ENCODE data around the gene UGGT2.
"Not testable (repeated sequence)": the region's sequence is repeated elsewhere in the genome, so short reads cannot be mapped to it uniquely, and the experiment has no call there.

The UGGT2 gene

DNA sequence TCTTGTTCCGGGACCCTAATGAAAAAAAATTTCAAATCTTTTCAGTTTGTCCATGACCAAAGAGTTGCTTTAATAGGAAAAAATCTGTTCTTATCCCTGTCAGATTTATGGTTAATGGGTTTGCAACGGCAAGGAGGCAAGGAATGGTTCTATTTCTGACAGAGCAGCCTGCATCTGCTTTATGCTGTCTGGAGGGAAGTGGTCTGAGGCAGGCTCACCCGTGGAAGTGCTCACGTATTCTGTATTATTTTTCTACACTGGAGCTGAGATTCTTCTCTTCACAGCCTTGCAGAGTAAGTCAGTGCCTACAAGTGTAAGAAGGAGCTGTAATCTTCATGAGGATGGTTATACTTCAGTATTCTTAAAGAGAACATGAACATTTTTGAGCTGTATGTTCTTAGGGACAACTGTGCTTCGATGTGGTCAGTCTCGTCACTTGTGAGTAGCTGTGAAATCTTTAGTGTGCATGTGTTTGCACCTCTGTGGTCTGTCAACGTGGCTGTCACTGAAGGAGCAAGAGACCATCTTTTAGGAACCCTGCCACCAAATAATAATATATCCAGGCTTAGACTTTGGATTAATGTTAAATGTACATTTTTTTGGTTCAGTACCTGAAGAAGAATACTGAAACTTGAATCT lies 262.0 kb downstream of the UGGT2 start:
- DNase-seq: no peak

- DNase-seq: not testable (repeated sequence)
Measured at GRCh38 chr13:95789315-95789714, 263.9 kb downstream of the UGGT2 start.

DNA sequence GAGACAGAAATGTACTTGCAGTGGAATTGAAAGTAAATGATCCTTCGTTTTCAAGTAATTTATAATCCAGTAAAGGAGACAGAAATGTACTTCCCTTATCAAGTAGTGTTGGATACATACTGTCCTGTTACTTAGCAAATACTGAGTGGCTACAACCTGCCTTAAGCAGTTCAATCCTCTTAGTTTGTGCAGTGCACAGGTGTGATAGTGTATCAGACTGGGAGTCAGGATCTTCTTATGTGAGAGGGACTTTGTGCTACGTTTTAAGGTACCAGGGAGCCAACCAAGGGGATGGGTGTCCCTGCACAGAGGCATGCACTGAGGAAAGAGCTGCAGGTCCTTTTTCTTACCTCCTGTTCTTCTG lies 265.1 kb downstream of the UGGT2 start:
- DNase-seq: no peak

DNA sequence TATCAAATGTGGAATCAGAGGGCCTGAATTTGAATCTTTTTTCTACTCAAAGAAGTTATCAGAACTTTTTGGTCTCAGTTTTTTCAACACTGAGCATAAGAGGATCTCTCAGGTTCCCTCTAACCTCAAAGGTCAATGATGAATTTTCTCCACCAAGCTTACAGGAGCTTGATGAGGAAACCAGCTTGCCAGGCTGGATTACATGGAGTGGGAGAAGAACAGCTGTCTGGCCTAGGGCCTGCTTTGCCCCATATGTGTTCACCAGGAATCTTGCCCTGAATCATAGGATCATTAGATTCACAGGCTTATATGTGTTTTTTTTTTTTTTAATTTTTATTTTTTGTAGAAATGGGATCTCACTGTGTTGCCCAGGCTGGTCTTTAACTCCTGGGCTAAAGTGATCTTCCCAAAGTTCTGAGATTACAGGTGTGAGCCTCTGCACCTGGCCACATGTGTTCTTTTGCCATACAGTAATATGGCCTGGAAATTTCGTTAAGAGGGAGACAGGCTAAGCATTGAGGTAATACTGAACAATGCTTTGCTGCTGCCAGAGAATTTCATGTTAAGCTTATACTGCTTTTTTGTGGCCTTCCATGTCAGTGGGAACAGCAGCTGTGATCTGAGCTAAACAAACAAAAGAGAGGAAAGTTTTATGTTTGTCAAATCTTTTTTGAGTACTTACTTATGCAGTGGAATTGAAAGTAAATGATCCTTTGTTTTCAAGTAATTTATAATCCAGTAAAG lies 265.7 kb downstream of the UGGT2 start:
- no peak for DNase-seq

DNA sequence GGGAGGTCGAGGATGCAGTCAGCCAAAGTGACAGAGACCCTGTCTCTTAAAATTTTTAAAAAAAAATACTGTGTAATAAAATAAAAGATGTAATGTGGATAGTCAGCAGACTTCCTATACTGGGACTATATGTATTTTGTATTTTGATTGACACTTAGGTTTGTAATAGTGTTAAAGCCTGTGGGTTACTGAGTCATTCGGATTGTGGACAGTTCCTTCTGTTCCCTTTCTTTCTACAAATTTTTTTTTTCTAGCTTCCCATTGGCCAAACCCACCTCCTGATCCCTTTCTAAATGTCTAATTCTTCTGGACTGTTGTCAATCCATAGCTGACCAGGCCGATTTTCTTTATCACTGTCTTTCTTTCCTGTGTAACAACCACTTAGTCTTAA lies 268.3 kb downstream of the UGGT2 start:
- no peak for DNase-seq

DNA sequence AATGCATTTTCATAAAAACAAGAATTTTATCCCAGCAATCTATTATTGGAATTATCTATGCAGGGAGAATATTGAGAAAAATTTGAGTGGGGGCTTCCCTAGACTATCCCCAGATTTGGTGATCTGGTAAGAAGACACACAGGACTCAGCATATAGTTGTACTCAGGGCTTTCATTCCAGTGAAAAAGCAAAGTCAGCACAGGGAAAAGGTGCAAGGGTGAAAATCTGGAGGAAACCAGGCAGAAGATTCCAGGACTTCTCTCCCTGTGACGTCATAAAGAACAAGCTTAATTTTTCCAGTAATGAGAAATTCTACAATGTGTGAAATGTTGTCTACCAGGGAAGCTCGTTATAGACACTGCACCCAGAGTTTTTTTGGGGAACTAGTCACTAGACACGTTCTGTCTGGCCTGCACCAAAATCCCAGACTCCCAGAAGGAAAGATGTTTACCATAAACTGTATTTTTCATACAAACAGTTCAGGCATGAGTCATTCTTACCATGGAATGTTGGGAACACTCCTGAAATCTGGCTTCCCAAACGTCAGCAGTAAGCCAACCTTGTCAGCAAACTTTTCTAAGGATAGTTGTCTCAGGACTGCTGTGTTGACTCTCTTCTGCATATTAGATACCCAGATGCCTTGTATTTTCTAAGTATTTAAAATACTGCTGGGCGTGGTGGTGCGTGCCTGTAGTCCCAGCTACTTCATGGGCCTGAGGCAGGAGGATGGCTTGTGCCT lies 268.9 kb downstream of the UGGT2 start:
- no peak for DNase-seq

GRCh38 chr13:95783747-95784146 lies 269.5 kb downstream of the UGGT2 start:
- no peak for DNase-seq

DNA sequence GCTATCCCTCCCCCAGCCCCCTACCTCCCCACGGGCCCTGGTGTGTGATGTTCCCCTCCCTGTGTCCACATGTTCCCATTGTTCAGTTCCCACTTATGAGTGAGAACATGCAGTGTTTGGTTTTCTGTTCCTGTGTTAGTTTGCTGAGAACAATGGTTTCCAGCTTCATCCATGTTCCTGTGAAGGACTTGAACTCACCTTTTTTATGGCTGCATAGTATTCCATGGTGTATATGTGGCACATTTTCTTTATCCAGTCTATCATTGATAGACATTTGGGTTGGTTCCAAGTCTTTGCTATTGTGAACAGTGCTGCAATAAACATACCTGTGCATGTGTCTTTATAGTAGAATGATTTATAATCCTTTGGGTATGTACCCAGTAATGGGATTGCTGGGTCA lies 271.3 kb downstream of the UGGT2 start:
- DNase-seq: not testable (repeated sequence)

DNA sequence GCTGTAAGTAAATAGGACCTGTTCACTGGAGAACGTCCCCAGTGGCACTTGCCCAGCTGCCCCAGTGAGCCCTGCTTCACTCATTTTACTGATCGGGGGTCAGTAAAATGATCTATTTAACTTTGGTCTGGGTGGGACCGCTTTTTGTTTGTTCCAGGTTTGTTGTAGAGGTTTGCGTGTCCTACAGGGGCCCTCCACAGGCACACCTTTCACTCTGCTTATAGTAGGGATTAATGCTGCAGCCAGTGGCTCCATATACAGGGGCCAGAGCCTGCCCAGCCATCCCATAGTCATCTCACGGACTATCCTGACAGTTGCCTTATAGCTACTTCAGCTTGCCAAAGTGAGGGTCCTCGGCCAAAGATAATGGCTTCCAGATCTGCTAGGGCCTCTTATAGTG lies 272.2 kb downstream of the UGGT2 start:
- no peak for DNase-seq

DNA sequence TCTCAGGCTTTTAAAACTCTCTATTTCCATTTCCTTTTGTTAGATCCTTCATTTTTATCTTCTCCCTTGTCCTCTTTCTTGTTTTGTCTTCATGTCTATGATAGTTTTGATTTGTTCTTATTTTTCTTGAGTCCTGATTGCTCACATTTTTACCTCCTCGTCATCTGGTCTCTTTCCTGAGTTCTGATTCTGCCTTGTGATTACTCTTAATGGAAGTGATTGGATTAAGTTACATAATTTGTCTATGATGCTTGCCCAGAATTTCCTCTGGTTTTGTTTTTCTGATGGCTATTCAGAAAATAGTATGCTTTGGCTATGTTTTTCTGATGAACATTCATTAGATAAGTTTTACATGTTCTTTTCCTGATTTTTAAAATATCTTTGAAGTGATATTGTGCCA lies 273.7 kb downstream of the UGGT2 start:
- DNase-seq: no peak

DNA sequence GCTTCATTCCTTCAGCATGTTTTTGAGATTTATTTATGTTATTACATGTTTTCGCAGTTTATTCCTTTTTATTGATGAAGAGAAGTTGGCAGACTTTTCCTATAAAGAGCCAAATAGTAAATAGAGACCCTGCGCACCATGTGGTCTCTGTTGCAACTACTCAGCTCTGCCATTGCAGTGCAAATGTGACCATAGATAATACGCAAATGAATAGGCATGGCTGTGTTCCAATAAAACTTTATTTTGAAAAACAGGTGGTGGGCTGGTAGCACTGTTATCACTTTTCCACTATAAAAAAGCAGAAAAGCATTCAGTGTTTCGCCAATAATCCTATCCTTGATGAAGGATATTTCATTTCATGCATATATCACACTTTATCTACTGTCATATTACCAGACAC lies 281.3 kb downstream of the UGGT2 start:
- DNase-seq: no peak

DNA sequence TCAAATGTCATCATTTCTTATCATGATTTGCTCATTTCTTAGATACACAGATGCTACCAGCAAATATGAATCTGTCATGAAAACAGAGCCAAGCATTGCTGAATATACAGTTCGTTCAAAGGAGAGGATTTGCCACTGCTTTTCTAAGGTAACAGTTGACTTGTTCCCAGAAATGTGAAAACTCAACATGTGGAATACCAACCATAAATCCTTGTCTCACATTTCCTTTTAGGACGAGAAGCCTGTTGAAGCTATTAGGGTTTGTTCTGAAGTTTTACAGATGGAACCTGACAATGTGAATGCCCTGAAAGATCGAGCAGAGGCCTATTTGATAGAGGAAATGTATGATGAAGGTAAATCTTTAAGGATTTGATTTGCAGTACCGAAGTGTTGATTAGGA lies 289.6 kb downstream of the UGGT2 start:
- DNase-seq: no peak

GRCh38 chr13:95762626-95763025 lies 290.6 kb downstream of the UGGT2 start:
- DNase-seq: not testable (repeated sequence)

DNA sequence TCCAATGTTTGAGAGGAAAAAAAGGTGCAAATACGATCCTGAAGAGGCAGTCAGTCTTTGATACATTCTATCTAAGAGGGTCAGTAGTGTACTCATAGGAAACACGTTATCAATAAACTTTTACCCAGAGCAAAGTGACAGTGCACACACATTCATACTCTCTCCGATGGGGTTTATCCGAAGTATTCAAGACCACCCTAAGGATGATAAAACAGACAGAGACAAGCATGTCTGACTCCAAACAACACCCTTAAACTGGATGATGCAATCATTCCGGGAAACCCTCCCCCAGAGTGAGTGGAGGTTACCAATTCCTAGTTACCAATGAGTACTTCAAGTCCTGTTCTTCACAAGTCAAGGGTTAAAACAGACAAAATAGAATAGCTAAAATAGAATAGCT lies 297.1 kb downstream of the UGGT2 start:
- DNase-seq: no peak

DNA sequence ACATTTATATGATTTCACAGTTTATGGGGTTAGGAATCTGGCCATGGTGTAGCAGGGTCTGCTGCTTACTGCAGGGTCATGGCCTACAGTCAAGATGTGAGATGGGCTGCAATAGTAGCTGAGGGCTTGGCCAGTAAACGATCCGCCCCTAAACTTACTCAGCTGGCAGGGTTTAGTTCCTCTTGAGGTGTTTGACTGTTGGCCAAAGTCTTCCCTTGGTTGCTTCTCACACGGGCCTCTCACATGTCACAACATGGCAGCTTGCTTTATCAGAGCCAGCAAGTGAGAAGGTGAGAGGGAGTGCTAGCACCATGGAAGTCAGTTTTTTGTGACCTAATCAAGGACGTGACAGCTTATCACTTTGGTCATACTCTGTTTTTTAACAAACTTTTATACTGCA lies 299.1 kb downstream of the UGGT2 start:
- DNase-seq: no peak

GRCh38 chr13:95752677-95753076 lies 300.5 kb downstream of the UGGT2 start:
- DNase-seq: no peak

All from activated naive CD4-positive, alpha-beta T cell treated with Interleukin-2 at 50 U/mL for 16 hours (primary cell).